GM12872 (cell line): ENCODE results near the gene B3GALT6.

Experiments used
- CTCF ChIP-seq: IDR thresholded peaks from 3 replicates; pipeline ENCODE4 v1.5.1; 2011; ENCODE audit warnings: low read depth, mild to moderate bottlenecking, low read length, moderate library complexity; ENCODE audit not compliant: insufficient read depth

B3GALT6 gene

GRCh38 chr1:1255611-1256010 lies 23.6 kb downstream of the B3GALT6 start:
- no peak for TF ChIP-seq CTCF

GRCh38 chr1:1256956-1257871 lies 25.2 kb downstream of the B3GALT6 start:
- no peak for TF ChIP-seq CTCF

GRCh38 chr1:1259119-1259488 lies 27.1 kb downstream of the B3GALT6 start:
- no peak for TF ChIP-seq CTCF

- TF ChIP-seq CTCF, result no peak
Measured at GRCh38 chr1:1259540-1259939, 27.5 kb downstream of the B3GALT6 start.

GRCh38 chr1:1259951-1260600 lies 28.0 kb downstream of the B3GALT6 start:
- TF ChIP-seq CTCF, result no peak

GRCh38 chr1:1260843-1261560 lies 29.0 kb downstream of the B3GALT6 start:
- no peak for TF ChIP-seq CTCF

- no peak for TF ChIP-seq CTCF
Measured at GRCh38 chr1:1262071-1262470, 30.0 kb downstream of the B3GALT6 start.
